ENCODE results near the gene GALNT10.

DNA sequence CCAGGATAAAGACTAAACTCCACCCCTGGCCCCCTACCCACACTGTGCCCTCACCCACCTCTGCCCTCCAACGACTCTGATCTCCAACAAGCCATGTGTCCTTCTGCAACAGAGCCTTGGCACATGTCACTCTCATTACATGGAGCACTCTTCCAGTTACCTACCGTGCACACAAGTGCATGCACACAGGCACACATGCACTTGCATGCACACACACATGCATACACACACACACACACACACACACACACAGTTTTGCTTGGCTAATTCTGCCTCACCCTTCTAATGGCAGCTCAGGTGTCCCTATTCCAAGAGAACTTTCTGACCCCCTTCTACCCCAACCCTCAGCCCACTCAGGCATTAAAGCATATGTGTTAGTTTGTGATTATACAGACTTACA is 19.6 kb downstream of the GALNT10 start:
- TF ChIP-seq, protein P1, sequence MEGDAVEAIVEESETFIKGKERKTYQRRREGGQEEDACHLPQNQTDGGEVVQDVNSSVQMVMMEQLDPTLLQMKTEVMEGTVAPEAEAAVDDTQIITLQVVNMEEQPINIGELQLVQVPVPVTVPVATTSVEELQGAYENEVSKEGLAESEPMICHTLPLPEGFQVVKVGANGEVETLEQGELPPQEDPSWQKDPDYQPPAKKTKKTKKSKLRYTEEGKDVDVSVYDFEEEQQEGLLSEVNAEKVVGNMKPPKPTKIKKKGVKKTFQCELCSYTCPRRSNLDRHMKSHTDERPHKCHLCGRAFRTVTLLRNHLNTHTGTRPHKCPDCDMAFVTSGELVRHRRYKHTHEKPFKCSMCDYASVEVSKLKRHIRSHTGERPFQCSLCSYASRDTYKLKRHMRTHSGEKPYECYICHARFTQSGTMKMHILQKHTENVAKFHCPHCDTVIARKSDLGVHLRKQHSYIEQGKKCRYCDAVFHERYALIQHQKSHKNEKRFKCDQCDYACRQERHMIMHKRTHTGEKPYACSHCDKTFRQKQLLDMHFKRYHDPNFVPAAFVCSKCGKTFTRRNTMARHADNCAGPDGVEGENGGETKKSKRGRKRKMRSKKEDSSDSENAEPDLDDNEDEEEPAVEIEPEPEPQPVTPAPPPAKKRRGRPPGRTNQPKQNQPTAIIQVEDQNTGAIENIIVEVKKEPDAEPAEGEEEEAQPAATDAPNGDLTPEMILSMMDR (IDR thresholded peaks at IDR 0.05), result no peak
- no peak for TF ChIP-seq EZH2 (IDR thresholded peaks at IDR 0.05)
